GM19455 (cell line): ENCODE data around the gene UBQLN1.
"Not testable (repeated sequence)": the region's sequence is repeated elsewhere in the genome, so short reads cannot be mapped to it uniquely, and the experiment has no call there.

ENCODE experiments used
- ATAC-seq: cut with Tn5 transposase; IDR thresholded peaks from one replicate; pipeline ENCODE4 v1.9.1; 2021; ENCODE audit not compliant: unreplicated experiment

The UBQLN1 gene

DNA sequence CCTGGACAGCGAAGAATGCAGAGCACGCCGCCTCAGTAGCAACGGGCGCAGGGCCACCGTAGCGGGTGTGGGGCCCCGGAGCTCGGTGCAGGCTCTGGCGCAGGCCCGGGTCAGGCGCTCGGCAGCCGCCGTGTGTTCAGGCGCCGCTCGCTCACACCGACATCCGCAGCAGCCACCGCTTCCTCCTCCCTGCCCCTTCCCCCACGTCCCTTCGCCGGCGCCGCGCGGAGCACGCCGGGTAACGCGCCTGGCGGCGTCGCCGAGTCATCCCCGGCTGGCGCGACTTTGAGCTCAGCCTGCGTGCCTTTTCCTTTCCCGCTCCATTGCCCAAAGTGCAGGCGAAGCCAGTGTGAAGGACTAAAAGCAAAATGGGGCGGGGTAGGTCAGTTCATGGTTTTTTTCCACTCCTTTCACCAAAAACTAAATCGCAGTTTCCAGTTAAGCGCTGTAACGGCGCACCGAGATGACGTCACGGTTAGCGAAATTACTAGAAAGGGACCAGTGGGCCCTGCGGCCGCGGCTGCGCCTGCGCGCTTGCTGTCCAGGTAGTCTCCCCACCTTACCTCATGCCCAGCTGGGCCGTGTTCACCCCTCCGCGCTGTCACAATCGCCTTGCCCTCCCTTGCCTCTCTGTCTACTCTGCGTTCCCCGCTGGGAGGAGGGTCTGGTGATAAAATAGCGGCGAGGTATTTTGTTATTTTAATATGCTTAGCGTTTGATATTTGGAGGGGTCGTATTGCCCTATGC is at the start of gene UBQLN1:
Gene UBQLN1 (minus strand): TSS at position 191 of the 747 bp plus-strand sequence. CDS start 279 bp downstream, outside the sequence.
- peak; percentile 78 for ATAC-seq

DNA sequence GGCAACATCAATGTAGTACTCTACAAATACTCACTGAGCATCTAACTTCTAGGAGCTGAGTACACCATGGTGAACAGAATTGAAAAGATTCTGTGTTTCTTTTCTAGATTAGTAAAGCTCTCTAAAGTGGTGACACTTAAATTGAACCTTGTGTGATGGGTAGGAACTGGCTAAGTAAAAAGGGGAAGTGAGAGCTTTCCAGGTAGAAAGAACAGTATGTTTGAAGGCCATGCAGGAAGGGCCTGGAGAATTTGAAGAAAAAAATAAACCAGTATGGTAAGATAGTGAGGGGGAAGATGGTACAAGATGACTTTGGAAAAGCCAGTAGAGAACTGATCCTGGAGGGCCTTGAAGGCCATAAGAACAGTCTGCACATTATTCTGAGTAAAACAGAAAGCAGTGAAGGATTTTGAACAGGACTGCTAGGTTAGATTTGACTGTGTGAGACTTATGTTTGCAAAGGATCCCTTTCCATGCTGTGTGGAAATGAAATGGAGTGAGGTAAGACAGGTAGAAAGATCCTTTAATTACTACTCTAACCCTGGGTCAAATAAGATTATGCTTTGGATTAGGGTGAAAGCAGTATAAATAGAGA is 46.7 kb upstream of the UBQLN1 start:
- no peak for ATAC-seq

DNA sequence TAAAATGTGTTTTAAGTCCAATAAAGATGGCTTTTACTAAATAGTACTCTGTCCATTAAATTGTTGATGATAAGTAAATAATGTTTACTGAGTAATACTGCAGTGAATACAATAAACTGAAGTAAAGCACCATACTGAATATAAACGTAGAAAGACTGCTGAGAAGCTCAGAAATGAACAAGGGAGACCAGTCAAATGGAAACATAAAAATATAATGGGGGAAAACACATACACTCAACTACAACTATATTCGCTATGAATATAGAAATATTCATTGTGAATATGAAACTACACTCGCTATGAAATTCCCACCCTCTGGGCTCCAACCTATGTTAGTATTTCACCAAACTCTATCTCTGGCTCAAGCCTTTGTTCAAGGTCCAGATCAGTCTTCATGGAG is 41.9 kb upstream of the UBQLN1 start:
- ATAC-seq = no peak

DNA sequence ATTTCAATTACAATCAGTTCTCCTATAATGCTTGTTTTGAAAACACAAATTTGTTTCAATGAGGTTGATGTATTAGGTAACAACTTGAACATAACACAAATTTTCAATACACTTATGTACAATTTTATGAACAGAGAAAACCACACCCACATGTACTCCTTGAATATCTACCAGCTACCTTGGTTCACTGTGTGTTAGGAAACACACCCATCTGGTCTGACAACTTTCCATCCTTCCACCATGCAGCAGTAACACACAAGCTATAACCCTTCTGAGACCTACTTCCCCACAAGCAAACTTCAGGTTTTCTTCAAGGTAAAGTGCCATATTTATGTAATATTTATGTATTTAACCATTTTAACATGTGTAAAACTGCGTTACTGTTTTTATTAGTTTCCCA is 36.4 kb upstream of the UBQLN1 start:
- no peak for ATAC-seq

DNA sequence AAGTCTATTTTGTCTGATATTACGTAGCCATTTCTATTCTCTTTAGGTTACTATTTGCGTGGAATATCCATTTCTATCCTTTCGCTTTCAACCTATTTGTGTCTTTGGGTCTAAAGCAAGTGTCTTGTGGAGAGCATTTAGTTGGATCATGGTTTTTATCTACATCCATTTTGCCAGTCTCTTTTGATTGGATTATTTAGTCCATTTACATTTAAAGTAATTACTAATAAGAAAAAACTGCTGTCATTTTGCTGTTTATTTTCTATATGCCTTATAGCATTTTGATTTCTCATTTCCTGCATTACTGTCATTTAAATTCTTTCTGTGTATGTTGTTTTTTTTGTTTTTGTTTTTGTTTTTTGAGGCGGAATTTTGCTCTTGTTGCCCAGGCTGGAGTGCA is 26.0 kb upstream of the UBQLN1 start:
- no peak for ATAC-seq

DNA sequence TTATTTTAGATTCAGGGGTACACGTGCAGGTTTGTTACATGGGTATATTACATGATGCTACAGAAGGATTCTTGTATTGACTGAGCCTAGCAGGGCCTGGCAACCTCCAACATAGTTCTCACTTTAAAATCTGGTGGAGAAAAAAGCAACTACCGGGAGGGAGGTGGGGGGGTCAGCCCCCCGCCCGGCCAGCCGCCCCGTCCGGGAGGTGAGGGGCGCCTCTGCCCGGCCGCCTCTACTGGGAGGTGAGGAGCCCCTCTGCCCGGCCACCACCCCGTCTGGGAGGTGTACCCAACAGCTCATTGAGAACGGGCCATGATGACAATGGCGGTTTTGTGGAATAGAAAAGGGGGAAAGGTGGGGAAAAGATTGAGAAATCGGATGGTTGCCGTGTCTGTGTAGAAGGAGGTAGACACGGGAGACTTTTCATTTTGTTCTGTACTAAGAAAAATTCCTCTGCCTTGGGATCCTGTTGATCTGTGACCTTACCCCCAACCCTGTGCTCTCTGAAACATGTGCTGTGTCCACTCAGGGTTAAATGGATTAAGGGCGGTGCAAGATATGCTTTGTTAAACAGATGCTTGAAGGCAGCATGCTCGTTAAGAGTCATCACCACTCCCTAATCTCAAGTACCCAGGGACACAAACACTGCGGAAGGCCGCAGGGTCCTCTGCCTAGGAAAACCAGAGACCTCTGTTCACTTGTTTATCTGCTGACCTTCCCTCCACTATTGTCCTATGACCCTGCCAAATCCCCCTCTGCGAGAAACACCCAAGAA is 21.0 kb upstream of the UBQLN1 start:
- not testable (repeated sequence) for ATAC-seq

DNA sequence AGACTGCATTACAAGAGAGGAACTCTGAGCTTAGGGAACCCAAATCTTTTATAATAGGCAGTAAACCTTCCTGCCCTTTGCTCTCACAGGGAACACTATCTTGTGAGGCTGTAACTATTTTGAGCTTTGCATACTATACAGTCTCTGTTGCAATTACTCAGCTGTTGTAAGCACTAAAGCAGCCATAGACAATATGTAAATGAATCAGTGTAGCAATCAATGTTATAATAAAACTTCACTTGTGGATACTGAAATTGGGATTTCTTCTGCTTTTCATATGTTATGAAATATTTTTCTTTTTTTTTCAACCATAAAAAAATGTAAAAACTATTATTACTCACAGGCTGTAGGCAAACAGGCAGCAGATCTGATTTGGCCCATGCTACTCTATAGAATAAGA is 16.7 kb upstream of the UBQLN1 start:
- ATAC-seq = no peak

DNA sequence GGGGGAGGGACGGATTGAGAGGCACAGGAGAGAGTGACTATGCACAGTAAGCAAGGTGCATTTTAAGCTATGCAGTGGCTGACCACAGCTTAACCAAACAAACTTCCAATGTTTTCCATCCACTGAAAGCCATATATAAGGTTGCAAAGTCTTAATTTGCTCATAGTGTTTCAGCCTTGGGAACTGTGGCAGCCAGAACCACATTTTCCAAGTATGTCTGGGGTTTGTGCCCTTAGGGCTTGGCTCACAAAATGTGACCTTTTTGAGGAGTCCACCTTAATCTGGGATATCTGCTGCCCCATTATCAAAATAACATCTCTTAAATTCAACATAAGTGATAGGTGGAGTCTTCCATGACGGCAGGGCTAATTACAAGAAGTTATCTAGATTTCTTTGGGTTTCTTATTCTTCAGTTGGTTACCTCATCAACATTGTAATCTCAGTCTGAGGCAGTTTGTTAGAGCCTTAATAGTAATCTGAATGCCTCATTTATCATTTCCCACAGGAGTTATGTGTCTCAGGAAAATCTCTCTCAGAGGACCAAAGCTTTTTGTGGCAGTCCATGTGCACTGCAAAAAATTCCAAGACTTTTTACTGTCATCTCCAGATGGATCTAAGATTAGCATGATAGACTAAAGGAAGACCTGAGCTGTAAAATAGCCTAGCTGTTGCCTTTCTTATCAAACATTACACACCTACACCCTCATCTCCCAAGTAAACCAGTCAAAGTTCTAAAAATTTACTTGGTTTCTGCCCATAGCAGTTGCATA is 15.2 kb upstream of the UBQLN1 start:
- ATAC-seq = no peak

DNA sequence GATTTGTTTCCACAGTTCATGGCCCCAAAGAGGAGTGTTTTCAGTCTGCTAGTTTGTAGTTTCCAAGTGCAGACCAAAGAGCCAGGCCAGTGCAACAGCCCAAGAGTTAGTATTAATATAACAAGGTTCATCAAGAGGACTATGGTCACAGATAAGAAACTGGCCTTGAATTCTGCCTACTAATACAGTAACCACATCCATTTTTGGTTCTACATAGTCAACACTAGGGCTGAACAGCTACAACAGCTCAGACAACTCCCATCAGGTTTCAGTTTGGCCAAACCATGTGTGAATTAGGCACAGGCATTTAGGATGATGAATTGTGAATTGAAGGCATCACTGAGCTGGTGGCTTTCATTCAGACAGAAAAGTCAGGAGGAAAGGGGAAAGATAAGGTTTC is 13.8 kb upstream of the UBQLN1 start:
- ATAC-seq = no peak

DNA sequence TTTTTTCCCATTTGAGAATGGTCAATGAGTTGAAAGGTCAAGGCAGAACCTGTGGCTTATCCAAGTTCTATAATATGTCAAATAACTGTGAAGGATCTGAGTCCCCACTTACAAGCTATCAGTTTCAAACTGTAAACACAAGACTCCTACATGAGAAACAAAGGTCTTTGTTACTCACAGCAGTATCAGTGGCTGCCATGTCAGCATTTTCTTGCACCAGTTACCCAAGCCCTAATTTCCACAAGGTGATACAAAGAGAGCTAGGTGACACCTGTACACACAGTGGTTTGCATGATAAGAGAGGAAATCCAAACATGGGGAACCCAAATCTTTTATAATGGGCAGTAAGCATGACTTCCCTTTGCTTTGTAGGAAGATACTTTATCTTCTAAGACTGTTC is 8.0 kb upstream of the UBQLN1 start:
- no peak for ATAC-seq

DNA sequence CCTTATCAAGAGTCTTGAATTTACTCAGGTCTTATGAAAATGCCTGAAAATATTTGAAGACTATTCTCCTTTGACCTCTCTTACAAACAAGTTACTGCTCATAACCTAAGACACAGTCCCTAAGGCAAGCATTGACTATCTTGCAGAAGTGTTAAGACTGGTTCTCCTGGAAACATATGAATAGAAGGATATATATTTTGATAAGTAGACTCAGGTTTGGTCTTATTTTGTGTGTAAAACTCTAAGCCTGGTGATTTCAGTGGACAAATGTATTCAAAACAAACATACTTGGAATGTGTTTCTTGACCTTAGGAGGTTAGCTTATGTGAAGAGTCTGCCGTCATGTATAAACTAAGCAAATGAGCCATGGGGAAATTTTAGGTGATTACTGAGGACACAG is 7.5 kb upstream of the UBQLN1 start:
- no peak for ATAC-seq

DNA sequence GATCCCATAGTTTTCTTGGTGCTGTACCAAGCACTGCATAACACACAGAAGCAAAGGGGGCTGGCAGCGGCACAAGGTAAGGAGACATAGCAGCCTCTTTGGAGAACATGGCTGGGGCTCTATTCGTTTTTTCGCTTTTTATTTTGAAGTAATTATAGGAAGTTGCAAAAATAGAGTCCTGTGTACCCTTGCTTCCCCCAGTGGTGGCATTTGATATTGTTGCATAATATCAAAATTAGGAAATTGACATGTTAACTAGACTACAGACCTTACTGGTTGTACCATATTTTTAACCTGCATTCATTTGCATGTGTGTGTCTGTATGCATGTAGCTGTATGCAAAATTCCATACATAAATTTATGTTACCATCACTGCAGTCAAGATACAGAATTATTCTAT is 6.6 kb upstream of the UBQLN1 start:
- ATAC-seq = no peak

DNA sequence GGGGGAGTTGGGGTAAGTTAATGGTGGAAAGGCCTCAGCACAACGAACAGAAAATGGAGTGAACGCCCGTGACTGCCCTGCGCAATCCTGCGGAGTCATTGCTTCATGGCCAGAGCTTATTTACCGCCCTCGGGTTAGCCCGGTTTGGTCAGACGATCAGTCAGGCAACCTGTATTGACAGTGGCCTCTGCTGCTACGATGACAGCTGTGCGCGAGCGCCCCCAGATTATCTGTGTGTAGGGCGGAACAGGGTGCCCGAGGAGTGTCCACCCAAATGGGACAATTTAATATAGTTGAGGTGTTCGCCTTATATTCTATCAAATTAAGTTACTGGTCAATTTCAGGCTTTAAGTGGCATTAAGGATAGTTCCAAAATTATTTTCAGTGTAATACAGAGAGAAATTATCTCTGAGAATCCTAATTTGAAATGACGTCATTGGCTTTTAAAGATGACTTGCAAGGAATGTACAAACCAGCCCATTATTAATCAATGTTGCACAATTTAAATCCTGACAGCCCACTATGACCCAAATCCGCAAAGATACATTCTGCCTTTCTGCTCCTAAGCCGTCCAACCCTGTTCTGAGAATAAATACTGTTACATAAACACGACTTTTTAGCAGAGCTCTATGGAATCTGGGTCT is 879 bp upstream of the UBQLN1 start:
- ATAC-seq = peak; percentile 51

DNA sequence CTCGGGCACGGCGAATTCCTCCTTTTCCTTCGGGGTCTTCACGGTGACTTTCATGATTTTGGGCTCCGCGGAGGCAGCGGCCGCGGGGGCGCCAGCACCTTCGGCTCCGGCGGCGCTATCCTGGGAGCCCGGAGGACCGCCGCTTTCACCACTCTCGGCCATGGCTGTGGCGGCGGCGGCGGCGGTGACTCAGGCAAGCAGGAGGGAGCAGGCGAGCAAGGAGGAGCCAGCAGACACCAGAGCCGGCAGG is 315 bp downstream of the UBQLN1 start:
- ATAC-seq = peak; percentile 59

DNA sequence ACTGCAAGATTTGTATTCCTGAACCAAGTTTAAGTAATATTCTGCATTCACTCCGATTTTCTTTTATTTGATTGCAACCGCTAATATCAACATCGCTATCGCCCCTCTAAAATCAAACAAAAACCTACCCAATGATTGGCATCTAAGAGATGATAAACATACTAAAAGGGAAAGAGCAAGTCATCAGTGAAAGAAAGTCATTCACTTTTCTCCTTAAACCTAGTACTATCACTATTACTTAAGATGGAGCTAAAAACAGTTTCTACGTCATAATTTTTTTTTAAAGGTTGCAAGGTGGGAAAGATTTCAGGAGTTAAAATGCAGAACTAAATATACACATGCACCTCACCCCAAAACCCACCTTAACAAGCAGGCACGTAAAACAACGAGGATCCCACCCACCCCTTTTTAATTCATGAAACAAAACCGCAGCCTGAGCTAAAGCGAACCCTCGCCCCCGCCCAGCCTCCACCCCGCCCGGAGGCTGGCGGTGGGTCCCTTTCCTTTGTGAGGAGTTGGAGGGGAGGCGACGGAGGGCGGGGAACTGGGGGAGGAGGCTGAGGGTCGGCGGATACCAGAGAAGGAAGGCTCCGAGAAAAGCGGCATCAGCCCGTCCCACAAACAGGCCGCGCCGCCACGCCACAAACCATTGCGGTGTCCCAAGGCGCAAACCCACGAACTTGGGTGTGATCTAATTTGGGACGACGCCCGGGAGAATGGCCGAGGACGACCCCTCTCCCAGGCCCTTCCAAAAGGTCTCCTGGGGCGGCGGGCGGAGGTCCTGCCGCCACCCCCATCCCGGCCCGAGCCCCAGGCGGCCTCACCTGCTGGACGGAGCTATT is 861 bp downstream of the UBQLN1 start:
- peak; percentile 14 for ATAC-seq

DNA sequence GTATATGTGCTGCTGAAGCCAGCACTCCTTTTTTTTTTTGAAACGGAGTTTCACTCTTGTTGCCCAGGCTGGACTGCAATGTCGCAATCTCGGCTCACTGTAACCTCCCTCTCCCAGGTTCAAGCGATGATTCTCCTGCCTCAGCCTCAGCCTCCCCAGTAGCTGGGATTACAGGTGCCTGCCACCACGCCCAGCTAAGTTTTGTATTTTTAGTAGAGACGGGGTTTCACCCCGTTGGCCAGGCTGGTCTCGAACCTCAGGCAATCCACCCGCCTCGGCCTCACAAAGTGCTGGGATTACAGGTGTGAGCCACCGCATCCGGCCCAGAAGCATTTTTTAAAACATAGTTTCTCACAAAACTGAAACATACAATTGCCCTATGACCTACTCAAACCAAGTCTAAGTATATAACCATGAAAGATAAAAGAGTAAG is 2.5 kb downstream of the UBQLN1 start:
- not testable (repeated sequence) for ATAC-seq

DNA sequence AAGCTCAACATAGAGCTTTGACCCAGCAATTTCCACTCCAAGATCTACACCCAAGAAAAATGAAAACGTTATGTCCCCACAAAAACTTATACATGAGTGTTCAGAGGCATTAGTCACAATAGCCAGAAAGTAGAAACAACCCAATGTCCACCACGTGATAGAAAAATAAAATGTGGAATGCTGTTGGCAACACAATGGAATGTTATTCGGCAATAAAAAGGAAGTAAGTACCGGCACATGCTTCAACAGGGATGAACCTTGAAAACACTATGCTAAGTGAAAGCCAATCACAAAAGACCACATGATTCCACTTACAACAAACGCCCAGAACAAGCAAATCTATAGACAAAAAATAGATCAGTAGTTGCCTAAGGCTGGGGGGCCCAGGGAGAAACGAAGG is 6.0 kb downstream of the UBQLN1 start:
- ATAC-seq = no peak

DNA sequence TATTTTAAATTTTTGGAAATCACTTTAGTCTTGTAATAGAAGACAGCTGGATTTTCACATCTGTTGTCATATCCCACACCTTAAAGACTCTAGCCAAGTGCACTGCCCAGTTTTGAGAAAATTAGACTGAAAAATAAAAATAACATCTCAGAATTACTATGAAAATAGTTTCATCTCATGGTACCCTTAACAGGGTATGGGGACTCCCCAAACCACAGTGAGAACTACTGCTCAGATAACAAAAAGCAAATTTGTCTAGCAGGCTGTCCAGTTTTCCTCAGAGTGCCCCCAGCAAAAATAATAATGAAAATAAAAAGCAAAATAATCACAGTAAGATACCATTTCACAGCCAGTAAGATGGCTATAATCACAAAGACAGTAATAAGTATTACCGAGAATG is 6.5 kb downstream of the UBQLN1 start:
- ATAC-seq = no peak

DNA sequence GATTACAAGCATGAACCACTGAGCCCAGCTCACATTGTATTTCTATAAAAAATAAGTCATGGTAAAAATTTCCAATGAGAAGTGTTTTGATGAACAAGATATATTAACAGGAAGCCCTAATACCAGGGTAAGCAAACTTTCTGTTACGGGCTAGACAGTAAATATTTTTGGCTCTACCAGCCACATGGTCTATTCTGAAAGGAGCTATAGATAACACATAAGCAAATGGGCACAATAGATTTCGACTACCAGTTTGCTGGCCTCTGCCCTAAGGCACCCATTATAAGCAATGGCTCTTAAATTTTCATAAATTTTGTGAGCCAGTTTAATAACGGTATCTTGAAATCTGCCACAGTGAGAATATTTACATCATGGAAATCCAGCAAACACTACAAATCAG is 8.1 kb downstream of the UBQLN1 start:
- no peak for ATAC-seq

DNA sequence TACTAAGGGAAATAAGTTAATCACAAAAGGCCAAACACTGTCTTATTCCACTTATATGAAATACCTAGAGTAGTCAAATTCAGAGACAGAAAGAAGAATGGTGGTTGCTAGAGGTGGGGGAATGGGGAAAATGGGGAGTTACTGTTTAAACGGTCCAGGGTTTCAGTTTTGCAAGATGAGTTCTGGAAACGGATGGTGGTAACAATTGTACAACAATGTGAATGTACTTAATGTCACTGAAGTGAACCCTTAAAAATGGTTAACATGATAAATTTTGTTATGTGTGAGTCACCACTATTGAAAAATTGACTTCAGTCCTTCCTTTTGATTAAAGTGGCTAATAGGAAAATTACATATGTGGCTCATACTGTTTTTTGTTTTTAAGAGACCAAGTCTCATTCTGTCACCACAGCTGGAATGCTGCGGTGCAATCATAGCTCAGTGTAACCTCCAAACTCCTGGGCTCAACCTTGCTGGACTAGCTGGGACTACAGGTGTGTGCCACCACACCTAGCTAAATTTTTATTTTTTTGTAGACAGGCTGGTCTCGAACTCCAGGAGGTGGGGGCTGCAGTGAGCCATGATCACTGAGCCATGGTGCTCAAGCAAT is 8.7 kb downstream of the UBQLN1 start:
- peak; percentile 40 for ATAC-seq
